LNCaP clone FGC (cell line): Measurements from ENCODE around the gene KRTAP5-9.
"Not testable (repeated sequence)": the region's sequence is repeated elsewhere in the genome, so short reads cannot be mapped to it uniquely, and the experiment has no call there.

Experiments
- DNase-seq: peaks from one replicate; pipeline ENCODE4 v3.0.0-alpha.2; 2011; ENCODE audit warnings: low read depth
- H3K4me3 ChIP-seq: 2 replicates; pipeline ENCODE4 v1.5.1; 2011; ENCODE audit warnings: mild to moderate bottlenecking, low read depth, low read length, control low read depth
- CTCF ChIP-seq: IDR thresholded peaks from 2 replicates; pipeline ENCODE4 v1.5.1; 2012; ENCODE audit warnings: mild to moderate bottlenecking; ENCODE audit not compliant: control insufficient read depth, insufficient read depth; ENCODE audit errors: extremely low read depth

The KRTAP5-9 gene

DNA sequence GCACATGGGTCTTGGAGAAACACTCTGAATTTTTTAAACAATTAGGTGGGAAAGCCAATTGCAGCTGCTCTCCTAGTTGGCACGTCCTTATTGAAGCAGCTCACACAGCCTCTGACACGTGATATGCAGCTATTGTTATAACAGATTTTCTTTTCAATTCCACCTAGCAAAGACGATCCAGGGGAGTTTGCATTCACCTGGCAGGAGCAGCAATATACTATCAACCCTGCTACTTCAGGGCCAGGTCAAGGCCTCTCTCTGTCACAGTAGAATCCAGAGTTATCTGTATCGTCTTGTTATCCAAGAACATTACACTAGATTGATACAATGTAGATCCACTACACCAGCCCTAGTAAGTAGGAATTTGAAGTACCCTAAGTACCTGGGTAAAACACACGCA is 26.2 kb downstream of the KRTAP5-9 start:
- no peak for TF ChIP-seq CTCF
- DNase-seq, result no peak
- H3K4me3 ChIP-seq, result no peak overlapping the region

DNA sequence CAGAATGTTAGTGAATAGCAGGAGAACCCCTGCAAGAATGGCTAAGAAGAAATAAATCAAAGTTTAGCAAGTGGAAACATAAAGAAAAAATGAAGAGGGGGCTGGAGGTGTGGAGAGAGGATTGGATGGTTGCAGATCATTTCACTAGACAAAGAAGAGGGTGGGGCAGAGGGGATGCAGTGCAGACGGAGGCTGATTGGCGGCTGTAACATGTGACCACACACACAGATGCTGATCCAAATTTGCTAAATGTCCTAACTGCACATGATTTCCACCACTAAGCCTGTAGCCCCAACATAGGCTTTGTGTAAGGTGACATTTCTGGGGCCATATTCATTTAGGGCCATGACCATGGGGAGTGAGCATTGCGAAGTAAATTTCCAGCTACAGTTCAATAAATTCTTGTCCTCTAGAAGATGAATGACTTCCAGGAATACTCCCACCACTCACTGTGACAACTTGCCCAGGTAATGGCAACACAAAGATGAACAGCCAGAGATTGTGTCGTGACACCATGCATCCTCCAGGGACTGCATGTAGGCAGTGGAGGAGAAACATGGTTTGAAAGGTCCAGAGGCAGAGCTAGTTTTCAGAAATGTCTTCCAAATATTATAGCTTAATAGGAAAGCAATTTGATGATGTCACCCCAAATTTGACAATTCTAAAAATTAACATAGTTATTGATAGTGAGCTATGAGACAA is 27.7 kb downstream of the KRTAP5-9 start:
- TF ChIP-seq CTCF, result no peak
- no peak for DNase-seq
- H3K4me3 ChIP-seq, result no peak overlapping the region

- DNase-seq, H3K4me3 ChIP-seq: not testable (repeated sequence)
These were observed 28.7 kb downstream of the KRTAP5-9 start for GRCh38 chr11:71576688-71577465.

GRCh38 chr11:71577469-71578004 is 29.3 kb downstream of the KRTAP5-9 start:
- DNase-seq, result no peak
- no peak overlapping the region for H3K4me3 ChIP-seq
- TF ChIP-seq CTCF, result no peak

GRCh38 chr11:71579513-71579912 is 31.3 kb downstream of the KRTAP5-9 start:
- not testable (repeated sequence) for DNase-seq, H3K4me3 ChIP-seq

DNA sequence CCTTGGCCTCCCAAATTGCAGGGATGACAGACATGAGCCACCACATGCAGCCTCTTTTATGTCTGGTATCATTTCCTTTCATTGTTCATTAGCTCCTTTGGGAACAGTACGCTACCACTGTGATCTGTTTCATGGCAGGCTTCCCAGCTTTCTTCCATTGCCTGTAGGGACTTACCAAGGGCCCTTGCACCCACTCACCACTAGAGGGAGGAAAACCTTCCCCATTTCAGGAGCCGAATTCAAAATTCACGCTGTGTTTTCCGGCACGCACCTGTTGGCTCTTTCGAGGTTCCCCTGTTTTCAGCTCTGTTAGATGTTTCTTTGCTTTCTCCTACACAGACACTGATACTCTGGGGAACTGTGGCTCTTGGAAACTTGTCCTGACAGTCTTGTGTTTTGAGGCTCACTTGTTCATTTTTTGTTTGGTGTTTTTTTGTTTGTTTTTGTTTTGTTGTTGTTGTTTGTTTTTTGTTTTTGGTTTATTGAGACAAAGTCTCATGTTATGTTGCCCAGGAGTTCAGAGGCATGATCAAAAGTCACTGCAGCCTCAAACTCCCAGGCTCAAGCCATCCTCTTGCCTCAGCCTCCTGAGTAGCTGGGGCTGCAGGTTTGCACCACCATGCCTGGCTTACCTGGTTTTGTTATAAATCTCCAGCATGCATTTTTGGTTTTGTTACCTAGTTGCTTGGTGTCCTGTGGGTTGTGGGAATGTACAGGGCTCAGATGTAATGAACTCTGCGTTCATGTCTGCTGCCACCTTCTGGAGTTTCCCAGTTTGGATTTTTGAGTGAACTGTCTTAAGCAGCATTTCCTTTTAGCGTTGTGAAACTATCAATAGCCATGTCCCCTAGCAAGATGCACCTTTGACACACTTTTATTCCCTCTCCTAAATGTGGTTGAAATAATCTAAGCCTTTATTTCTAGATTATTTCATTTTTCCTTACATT is 32.1 kb downstream of the KRTAP5-9 start:
- peak; percentile 81 for DNase-seq
- H3K4me3 ChIP-seq, result no peak overlapping the region
- TF ChIP-seq CTCF, result peak; percentile 86

GRCh38 chr11:71581826-71582225 is 33.6 kb downstream of the KRTAP5-9 start:
- no peak overlapping the region for H3K4me3 ChIP-seq
- no peak for DNase-seq
- TF ChIP-seq CTCF, result no peak
